GM21390 (cell line): ENCODE data around the gene ADAMTS7.
"Not testable (repeated sequence)": the region's sequence is repeated elsewhere in the genome, so short reads cannot be mapped to it uniquely, and the experiment has no call there.

ENCODE experiments used
- ATAC-seq: cut with Tn5 transposase; IDR thresholded peaks from one replicate; pipeline ENCODE4 v1.9.1; 2021; ENCODE audit not compliant: unreplicated experiment

ADAMTS7 gene

DNA sequence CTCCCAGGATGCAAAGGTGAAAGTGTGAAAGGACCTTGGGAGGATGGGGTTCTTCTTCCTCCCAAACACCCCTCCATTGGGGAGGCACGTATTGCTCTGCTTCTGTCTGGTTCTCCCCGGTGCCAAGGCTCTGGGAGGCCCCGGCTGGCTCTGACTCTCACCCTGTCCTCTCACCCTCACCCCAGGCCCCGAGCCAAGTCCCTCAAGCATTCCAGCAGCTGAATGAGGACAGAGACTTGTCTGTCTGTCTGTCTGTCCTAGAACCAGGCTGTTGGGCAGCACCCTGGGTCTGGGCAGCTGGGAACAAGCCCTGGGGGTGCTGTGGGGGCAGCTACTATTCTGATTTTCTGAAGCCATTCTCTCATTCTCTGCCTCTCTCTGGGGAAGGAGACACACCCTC, 29.9 kb downstream of the ADAMTS7 start:
- not testable (repeated sequence) for ATAC-seq

- ATAC-seq: not testable (repeated sequence)
Measured at GRCh38 chr15:78779975-78780374, 31.3 kb downstream of the ADAMTS7 start.

GRCh38 chr15:78779176-78779785, 32.0 kb downstream of the ADAMTS7 start:
- ATAC-seq: not testable (repeated sequence)

DNA sequence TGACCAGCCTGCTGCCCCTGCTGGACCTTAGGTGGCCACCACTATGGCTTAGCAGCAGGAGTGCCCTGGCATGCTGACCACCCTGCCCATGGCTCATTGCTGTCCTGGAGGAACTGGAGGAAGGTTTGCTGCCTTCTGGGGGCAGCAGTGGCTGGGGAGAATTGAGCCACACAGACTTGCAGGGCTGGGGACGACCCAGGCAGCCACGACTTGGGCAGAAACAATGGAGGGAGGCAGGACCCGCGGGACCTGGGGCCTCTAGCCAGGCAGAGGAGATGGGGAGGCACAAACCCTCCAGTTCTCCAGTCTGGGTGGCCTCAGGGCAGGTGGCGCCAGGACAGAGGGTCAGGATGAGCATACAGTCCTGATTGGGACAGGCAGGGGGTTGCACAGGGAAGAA, 32.8 kb downstream of the ADAMTS7 start:
- no peak for ATAC-seq

- ATAC-seq: not testable (repeated sequence)
Measured at GRCh38 chr15:78777953-78778345, 33.3 kb downstream of the ADAMTS7 start.

DNA sequence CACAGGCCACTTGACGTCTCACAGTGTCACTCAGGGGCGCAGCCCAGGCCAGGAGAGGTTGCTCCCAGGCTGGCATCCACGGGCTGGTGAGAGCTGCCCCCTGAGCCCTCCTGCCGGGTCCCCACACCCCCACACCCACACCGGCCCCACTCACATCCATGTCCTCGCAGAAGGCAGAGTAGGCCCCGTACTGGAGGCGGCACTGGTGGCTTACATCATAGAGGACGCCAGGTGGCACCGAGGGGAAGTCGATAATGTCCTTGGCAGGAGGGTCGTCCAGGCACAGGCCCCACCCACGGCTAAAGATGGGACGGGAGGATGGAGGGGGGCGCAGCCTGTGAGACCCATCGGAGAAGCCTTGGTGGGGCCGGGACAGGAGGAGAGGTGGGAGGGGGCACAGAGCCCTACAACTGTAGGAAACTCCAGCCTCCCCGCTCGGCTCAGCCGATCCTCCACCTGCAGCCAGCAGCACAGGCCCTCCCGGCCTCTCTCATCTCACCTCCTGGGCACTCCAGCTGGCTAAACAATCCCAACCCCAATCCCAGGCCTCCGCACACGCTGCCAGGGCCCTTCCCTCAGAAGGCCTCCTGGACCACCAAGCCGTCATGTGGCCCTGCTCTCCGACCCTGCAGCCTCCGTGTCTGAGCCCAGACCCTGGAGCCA, 33.8 kb downstream of the ADAMTS7 start:
- ATAC-seq: not testable (repeated sequence)

DNA sequence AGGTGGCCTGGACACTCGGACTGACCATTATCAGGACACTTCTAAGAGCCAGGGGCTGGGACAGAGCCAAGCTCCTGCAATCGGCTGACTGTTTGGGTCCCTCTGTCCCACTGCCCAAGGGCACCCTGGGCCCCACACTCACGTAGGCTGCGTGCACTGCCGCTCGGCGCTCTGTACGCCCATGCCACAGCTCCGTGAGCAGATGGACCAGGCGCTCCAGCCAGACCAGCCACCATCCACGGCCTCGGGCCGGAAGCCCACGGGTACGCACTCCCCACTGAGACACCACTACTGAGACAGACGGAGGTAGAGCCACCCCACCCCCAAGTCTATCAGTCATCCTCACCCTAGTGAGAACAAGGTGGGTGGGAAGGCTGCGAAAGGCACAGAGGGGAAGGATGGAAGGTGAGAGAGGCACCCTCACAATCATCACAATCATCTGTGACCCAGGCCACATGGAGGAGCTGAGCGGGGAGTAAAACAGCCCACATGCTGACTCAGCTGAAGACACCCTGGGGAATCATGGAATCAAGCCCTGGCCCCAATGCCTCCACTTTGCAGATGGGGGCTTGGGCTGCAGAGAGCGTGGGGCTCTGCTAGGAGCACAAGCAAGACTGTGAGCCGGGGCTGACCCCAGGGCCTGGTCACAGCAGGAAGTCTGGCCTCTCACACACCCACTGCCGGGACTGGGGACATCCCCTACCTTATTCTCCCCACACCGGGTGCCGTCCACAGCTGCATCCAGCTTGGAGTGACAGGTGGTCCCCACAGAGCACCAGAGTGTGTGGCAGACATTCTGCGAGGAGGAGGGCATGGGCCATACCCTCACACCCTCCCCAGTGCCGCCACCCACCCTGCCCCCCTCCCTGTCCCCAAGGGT, 35.0 kb downstream of the ADAMTS7 start:
- not testable (repeated sequence) for ATAC-seq

DNA sequence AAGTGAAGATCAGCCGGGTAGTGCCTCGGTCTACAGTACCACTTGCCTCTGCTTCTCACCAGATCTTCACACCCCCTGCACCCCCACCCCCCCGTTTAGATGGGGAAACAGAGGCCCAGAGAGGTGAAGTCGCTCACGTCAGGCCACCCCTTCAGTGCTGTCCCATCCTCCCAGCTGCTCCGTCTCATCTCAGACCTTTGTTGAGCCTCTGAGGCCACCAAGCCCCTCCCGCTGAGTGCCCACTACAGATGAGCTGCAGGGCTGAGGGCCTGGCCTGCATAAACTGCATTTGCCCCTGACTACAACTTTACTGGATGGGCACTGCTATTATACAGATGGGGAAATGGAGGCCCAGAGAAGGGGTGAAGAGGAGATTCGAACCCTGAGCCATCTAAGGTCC, 35.8 kb downstream of the ADAMTS7 start:
- no peak for ATAC-seq

GRCh38 chr15:78774451-78774990, 36.7 kb downstream of the ADAMTS7 start:
- not testable (repeated sequence) for ATAC-seq

- not testable (repeated sequence) for ATAC-seq
Measured at GRCh38 chr15:78773765-78774450, 37.4 kb downstream of the ADAMTS7 start.

DNA sequence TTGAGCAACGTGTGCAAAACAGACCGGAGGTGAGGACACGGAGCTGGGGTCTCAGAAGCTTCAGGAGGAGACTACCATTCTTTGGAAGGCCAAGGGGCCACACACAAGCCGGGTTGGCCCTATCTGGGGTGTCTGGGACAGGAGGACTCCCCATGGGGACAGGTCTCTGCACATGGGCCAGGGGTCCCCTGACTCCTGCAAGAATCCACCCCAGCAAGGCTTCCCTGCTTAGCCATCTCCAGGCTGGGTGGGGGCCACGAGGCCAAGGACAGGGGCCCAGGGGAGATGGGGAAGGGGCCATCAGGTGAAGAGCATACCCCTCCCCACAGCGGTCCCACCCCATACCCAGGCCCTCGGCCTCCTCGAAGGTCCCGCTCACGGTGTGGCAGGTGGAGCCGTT, 38.5 kb downstream of the ADAMTS7 start:
- no peak for ATAC-seq

GRCh38 chr15:78771436-78772000, 39.7 kb downstream of the ADAMTS7 start:
- not testable (repeated sequence) for ATAC-seq

- not testable (repeated sequence) for ATAC-seq
Measured at GRCh38 chr15:78771020-78771419, 40.2 kb downstream of the ADAMTS7 start.

DNA sequence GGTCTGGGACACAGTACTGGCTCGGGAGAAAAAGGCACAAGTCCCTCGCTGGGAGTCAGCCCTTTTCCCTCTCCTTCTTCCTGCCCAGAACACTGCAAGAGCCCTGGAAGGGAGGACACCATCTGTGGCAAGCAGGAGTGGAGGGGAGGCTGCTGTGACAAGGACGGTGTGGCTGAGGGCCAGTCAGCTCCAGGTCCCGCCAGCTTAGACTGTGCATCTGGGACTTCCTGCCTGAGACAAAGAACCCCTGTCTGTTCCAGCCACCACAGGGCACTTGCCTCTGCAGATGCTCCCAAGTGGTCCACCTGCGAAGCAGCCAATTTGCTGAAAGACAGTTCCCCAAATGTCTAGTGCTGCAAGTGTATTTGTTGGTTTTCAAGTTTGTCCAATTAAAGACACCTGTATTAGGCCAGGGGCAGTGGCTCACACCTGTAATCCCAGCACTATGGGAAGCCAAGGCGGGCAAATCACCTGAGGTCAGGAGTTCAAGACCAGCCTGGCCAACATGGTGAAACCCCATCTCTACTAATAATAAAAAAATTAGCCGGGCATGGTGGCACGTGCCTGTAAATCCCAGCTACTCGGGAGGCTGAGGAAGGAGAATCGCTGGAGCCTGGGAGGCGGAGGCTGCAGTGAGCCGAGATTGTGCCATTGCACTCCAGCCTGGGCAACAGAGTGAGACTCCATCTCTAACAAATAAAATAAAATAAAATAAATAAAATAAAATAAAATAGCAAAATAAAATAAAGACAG, 41.6 kb downstream of the ADAMTS7 start:
- ATAC-seq: not testable (repeated sequence)

DNA sequence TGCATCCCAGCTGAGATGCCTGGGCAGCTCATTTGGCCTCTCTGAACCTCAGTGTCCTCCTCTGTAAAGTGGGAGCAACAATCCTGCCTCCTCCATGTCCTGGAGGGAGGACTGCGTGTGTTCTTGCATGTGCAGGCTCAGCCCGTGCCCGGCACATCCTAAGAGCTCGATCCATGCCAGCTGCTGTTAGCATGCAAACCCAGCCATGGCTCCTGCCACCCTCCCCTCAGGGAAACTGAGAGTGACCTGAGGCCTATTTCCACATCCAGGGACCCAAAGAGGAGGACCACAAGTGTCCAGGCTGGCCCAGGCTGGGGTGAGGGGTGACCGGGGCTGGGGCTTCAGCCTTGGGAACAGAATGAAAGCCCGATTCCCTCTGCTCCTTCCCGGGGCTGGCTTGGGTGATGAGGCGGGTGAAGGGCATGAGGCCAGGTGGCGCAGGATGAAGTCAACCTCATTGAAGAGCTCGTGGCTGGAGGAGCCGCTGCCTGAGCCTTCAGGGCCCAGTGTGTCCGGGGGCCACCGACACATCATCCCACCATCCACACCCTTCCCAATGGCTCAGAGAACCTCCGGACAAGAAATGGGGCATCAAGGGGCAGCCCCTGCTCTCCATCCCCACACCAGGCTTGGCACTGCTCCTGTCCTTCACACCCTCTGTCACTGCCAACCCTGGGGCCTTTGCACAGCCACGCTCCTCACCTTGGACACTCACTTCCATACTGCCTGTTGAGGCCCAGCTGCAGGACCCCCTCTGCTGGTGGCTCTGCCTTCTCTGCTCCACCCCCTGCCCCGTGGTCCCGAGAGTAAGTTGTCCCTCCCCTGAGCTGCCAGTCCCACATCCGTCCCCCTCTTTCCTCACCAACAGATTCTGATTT, 42.5 kb downstream of the ADAMTS7 start:
- ATAC-seq: no peak

DNA sequence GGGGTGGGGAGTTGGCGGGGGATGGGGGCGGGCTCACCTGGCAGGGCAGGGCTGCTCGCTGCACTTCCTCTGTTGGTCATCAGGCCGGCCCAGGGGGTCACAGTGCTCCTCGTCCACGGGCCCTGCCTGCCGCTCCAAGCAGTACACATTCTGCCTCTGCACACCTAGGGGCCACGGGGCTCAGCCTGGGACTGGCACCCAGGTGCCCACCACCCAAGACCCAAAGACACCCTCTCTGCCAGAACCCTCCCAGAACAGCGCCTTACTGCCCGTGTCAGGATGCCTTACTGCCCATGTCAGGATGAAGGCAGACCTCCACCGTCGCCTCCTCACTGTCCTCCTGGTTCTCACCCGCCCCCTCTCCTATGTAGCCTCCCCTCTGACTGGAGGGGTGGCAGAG, 43.2 kb downstream of the ADAMTS7 start:
- ATAC-seq: no peak

DNA sequence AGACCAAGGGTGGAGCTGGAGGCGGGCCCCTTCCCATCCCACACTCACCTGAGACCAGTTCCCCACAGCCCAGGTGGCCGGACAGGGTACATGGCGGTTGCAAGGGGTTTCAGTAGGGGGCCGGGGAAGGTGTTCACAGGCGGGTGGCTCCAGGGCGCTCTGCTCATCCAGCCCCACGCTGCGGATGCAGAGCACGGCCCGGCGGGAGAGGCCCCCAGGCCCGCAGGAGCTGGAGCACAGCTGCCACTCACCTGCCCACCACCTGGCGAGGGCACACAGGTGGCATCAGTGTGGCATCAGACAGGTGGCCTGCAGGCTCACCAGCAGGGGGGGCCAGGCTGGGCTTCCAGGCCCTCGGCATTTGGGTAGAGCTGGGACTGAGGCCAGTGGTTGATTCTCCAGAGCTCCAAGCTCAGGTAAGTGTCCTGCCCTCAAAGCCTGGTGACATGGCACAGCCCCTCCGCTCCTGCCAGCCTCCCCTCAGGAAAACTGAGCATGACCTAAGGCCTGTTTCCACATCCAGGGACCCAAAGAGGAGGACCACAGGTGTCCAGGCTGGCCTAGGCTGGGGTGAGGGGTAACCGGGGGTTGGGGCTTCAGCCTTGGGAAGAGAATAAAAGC, 43.8 kb downstream of the ADAMTS7 start:
- ATAC-seq: no peak

DNA sequence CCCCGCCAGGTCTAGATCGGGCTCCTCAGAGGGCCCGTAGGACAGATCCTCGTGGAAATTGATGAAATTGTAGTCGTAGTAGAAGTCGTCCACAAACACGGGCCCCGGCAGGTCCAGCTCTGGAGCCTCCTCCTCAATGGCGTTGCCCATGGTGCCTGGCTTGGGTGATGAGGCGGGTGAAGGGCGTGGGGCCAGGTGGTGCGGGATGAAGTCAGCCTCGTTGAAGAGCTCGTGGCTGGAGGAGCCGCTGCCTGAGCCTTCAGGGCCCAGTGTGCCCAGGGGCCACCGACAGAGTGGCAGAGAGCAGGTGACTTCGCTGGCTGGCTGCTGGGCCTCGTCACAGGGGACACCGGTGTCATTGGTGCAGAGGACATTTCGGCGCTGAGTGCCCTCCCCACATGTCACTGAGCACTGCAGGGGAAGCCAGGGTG, 44.6 kb downstream of the ADAMTS7 start:
- ATAC-seq: not testable (repeated sequence)
